HepG2 (cell line): ENCODE measurements around the gene ERCC6L2. TPM values are rescaled to one million over a fixed set of nuclear protein-coding genes. Genes with fewer than 3 reads are reported as not detected.

Experiments
- ATAC-seq: fragments of 200-7000 bp; cut with Tn5 transposase; 3 replicates; pipeline ENCODE4 v1.9.1; 2020; ENCODE audit warnings: mild to moderate bottlenecking, moderate library complexity
- BruUV-seq: library from RNA; stranded (reverse); fragments of 400-500 nt; replicated peaks from 2 replicates; lab custom pipeline; 2021; lab: Mats Ljungman, UMichigan
- CTCF ChIA-PET: fragments of 300-600 bp; formaldehyde crosslinking; extraction: SDS; loops from one replicate; lab custom pipeline; 2021; ENCODE audit warnings: low total read pairs, inconsistent platforms, low intra/inter-chr PET ratio; lab: Yijun Ruan, JAX
- POLR2A ChIA-PET: fragments of 350-600 bp; sonication (Branson Sonifier 250); formaldehyde crosslinking; loops from one replicate; lab custom pipeline; 2020; ENCODE audit warnings: antibody characterized with exemption, inconsistent platforms; lab: Yijun Ruan, JAX
- DNase-seq: peaks from one replicate; pipeline ENCODE4 v3.0.0-alpha.2; 2015; ENCODE audit warnings: low spot score
- FAIRE-seq: peaks from 3 replicates; lab custom pipeline; 2011; peaks lifted over from hg19 to GRCh38; lab: Jason Lieb, UNC
- H2AFZ ChIP-seq: one replicate; pipeline ENCODE4 v1.6.1; 2011; ENCODE audit warnings: low read length, inconsistent platforms
- H3K27ac ChIP-seq: fragments of 300-600 bp; 3 replicates; pipeline ENCODE4 v1.8.0; 2011; ENCODE audit warnings: mixed run types, mild to moderate bottlenecking, mixed read lengths, low read length, inconsistent platforms; ENCODE audit not compliant: insufficient read depth; ENCODE audit errors: extremely low read length
- H3K27me3 ChIP-seq, 2 experiments: fragments of 200-600 bp in 1 of 2; 2 replicates in 1 of 2; 3 replicates in 1 of 2; pipeline versions ENCODE4 v1.6.0 to v1.8.0; 2011; ENCODE audit warnings: low read length in 2 of 2, mild to moderate bottlenecking in 2 of 2, moderate library complexity in 2 of 2, inconsistent platforms in 1 of 2; ENCODE audit not compliant: insufficient read depth in 2 of 2, control insufficient read depth in 1 of 2
- H3K36me3 ChIP-seq, 2 experiments: fragments of 200-600 bp in 1 of 2; replicated peaks in 1 of 2; 2 replicates in 1 of 2; 3 replicates in 1 of 2; pipeline versions ENCODE4 v1.5.1 to v1.8.0; 2011; ENCODE audit warnings: low read length in 2 of 2, inconsistent platforms in 1 of 2; ENCODE audit not compliant: insufficient read depth in 2 of 2, control insufficient read depth in 1 of 2
- H3K4me1 ChIP-seq: 2 replicates; pipeline ENCODE4 v1.5.1; 2012; ENCODE audit warnings: low read length, inconsistent platforms; ENCODE audit not compliant: insufficient read depth
- H3K4me2 ChIP-seq: 2 replicates; pipeline ENCODE4 v1.6.0; 2011; ENCODE audit warnings: low read depth, low read length, inconsistent platforms
- H3K4me3 ChIP-seq, 3 experiments: fragments of 200-600 bp in 1 of 3; sonication (generic), shearing (Covaris generic) in 1 of 3; replicated peaks in 1 of 3; 2 replicates each; pipeline ENCODE4 v1.5.1; 2011 to 2016; ENCODE audit warnings: low read length in 3 of 3, inconsistent platforms in 2 of 3, low read depth in 2 of 3, mild to moderate bottlenecking in 2 of 3, control low read depth in 1 of 3, mixed read lengths in 1 of 3; ENCODE audit not compliant: insufficient read depth in 1 of 3
- H3K79me2 ChIP-seq: one replicate; pipeline ENCODE4 v1.6.1; 2011; ENCODE audit warnings: low read length, inconsistent platforms; ENCODE audit not compliant: insufficient read depth
- H3K9ac ChIP-seq: 2 replicates; pipeline ENCODE4 v1.6.0; 2011; ENCODE audit warnings: mild to moderate bottlenecking, low read depth, low read length, inconsistent platforms; ENCODE audit not compliant: insufficient read depth
- H3K9me3 ChIP-seq: 2 replicates; pipeline ENCODE4 v1.5.1; 2012; ENCODE audit warnings: mild to moderate bottlenecking, low read length
- H4K20me1 ChIP-seq: 2 replicates; pipeline ENCODE4 v1.6.0; 2011; ENCODE audit warnings: inconsistent platforms, mild to moderate bottlenecking, low read length, moderate library complexity; ENCODE audit not compliant: insufficient read depth
- CEBPG ChIP-seq: IDR thresholded peaks from 2 replicates; pipeline ENCODE4 v1.6.1; 2016
- GTF2F1 ChIP-seq: fragments of 150-350 bp; IDR thresholded peaks from 2 replicates; pipeline ENCODE4 v1.6.1; 2014; ENCODE audit warnings: low read length
- HNF4A ChIP-seq: sonication (generic); formaldehyde crosslinking; IDR thresholded peaks from 2 replicates; pipeline ENCODE4 v1.4.0; 2020; ENCODE audit warnings: missing genetic modification reagents
- KMT2B ChIP-seq: IDR thresholded peaks from 2 replicates; pipeline ENCODE4 v1.6.1; 2016; ENCODE audit warnings: missing genetic modification reagents, missing compliant biosample characterization
- PHB2 ChIP-seq: fragments of 450-650 bp; IDR thresholded peaks from 2 replicates; pipeline ENCODE4 v1.6.1; 2018; ENCODE audit not compliant: partially characterized antibody
- RBFOX2 ChIP-seq: fragments of 200-400 bp; formaldehyde crosslinking; IDR thresholded peaks from 2 replicates; pipeline ENCODE4 v1.6.1; 2017; ENCODE audit warnings: low read depth, mild to moderate bottlenecking, low read length
- RCOR2 ChIP-seq: IDR thresholded peaks from 2 replicates; pipeline ENCODE4 v1.6.1; 2016; ENCODE audit warnings: missing biosample characterization, missing genetic modification reagents
- SIX1 ChIP-seq: sonication (generic); formaldehyde crosslinking; IDR thresholded peaks from 2 replicates; pipeline ENCODE4 v1.4.0; 2020; ENCODE audit warnings: missing genetic modification reagents, borderline replicate concordance
- SRF ChIP-seq: IDR thresholded peaks from 2 replicates; pipeline ENCODE4 v1.6.1; 2011; ENCODE audit warnings: mild to moderate bottlenecking, low read depth, low read length, moderate library complexity
- TCF7L2 ChIP-seq: IDR thresholded peaks from 2 replicates; pipeline ENCODE4 v1.6.1; 2011; ENCODE audit warnings: mild to moderate bottlenecking, low read depth, low read length, moderate library complexity
- TRIM24 ChIP-seq: sonication (generic); formaldehyde crosslinking; IDR thresholded peaks from 2 replicates; pipeline ENCODE4 v1.8.0; 2022; ENCODE audit warnings: mild to moderate bottlenecking, missing genetic modification reagents
- ZNF382 ChIP-seq: sonication (generic); formaldehyde crosslinking; IDR thresholded peaks from 2 replicates; pipeline ENCODE4 v1.5.0; 2020; ENCODE audit warnings: missing genetic modification reagents, mild to moderate bottlenecking, borderline replicate concordance
- ZNF558 ChIP-seq: sonication (generic); formaldehyde crosslinking; IDR thresholded peaks from 2 replicates; pipeline ENCODE4 v1.9.0; 2022; ENCODE audit warnings: mild to moderate bottlenecking, missing genetic modification reagents, borderline replicate concordance
- ZSCAN9 ChIP-seq: IDR thresholded peaks from 2 replicates; pipeline ENCODE4 v1.6.1; 2016; ENCODE audit warnings: borderline replicate concordance
- WGBS: methylation state at CpG from one replicate; pipeline ENCODE4 v1.1.6; 2017; ENCODE audit warnings: low lambda C conversion rate; 5-methylcytosine and 5-hydroxymethylcytosine counted together
- in situ Hi-C: cut with HindIII; loops from 2 replicates; pipeline ENCODE4 v1.10.0; 2017; ENCODE audit warnings: low pct_unique_long_range_greater_than_20kb; ENCODE audit not compliant: extremely low pct_ligation_motif_present
- intact Hi-C: fragments of 100-400 bp; cut with micrococcal nuclease; formaldehyde crosslinking; loops from one replicate; pipeline ENCODE4 v1.10.0; 2022; ENCODE audit not compliant: unreplicated experiment
- polyA plus RNA-seq, 8 experiments: library from polyadenylated mRNA; depleted of rRNA in 3 of 8; stranded (reverse) in 7 of 8; unstranded in 1 of 8; fragments of >200 nt; fragmentation: Illumina TruSeq in 4 of 8; extraction: Trizol in 4 of 8; gene quantifications; 2 replicates each; pipeline versions ENCODE4 v1.2.1 to v1.2.3, GENCODE V29; 2011 to 2016; ENCODE audit warnings: low read depth in 4 of 8, missing spikeins in 1 of 8, mixed read lengths in 1 of 8; ENCODE audit not compliant: insufficient read depth in 1 of 8
- total RNA-seq, 5 experiments: library from RNA; depleted of rRNA; stranded (reverse); fragments of >200 nt; fragmentation: Illumina TruSeq; extraction: Trizol; gene quantifications; 2 replicates each; pipeline ENCODE4 v1.2.3, GENCODE V29; 2016; ENCODE audit warnings: low read depth in 1 of 5
- TF ChIP-seq, protein P1 (sequence below): sonication (generic); formaldehyde crosslinking; IDR thresholded peaks from 2 replicates; pipeline ENCODE4 v1.4.0; 2020; ENCODE audit warnings: missing genetic modification reagents
- TF ChIP-seq, protein P2 (sequence below), 2 experiments: fragments of 450-650 bp in 1 of 2; sonication (generic) in 1 of 2; formaldehyde crosslinking in 1 of 2; IDR thresholded peaks; 2 replicates each; pipeline versions ENCODE4 v1.6.1 to v1.8.0; 2016 to 2022; ENCODE audit warnings: antibody characterized with exemption in 1 of 2, mild to moderate bottlenecking in 1 of 2, missing genetic modification reagents in 1 of 2

The ERCC6L2 gene
- total and polyA plus RNA-seq, 2 of the 13 experiments (the other 11 are each of a cell fraction or from before 2014, with no cell fraction given), result 13.4 to 45.9 TPM

DNA sequence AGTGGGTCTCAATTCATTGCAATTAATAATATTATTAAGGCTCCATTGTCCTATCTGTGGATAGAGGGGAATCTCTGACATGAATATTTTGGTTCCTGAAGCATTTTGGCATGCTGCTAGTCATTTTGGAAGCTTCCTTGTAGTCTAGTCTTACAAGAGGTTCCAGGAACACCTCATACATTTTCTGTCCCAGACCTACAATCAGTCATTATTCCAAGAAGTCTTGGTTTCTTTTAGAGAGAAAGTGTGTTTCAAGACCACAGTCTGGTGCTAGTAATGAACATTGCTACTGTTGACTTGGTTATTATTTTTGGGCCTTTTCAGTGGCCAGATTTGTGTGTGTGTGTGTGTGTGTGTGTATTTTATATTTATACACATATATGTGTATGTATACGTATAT, 98.9 kb downstream of the ERCC6L2 start:
- FAIRE-seq (no peak), DNase-seq (no peak), ATAC-seq (no peak)
- no peaks in the 10 kb centered on the region for H3K4me1 ChIP-seq
- CTCF ChIA-PET, result no interaction called here
- no peak overlapping the region for H2AFZ ChIP-seq
- POLR2A ChIA-PET, result no interaction called here
- no peaks in the 10 kb centered on the region for H3K79me2 ChIP-seq
- intact Hi-C loops (no loop called here), in situ Hi-C loops (no loop called here)
- no peak overlapping the region for H3K27ac ChIP-seq
- H3K9ac ChIP-seq, result no peak overlapping the region
- WGBS, result 98% methylated on average over 1 of the region's 1 CpG
- H3K4me2 ChIP-seq, result no peak overlapping the region
- no TSS peak for BruUV-seq
- no peak overlapping the region for H3K4me3 ChIP-seq
- no peaks in the 10 kb centered on the region for H3K9me3 ChIP-seq
- H4K20me1 ChIP-seq, result no peaks in the 10 kb centered on the region
- peaks cover 5 to 20% of the 10 kb centered on the region in 2 experiments; a peak in 4 of 5 replicates for H3K36me3 ChIP-seq
- H3K27me3 ChIP-seq, result no peaks in the 10 kb centered on the region
- TF ChIP-seq TRIM24 (no peak), RCOR2 (no peak), SRF (no peak), PHB2 (no peak), ZSCAN9 (CRISPR knock-in tag) (no peak), ZNF382 (CRISPR knock-in tag) (no peak), HNF4A (CRISPR knock-in tag) (no peak), TCF7L2 (no peak), CEBPG (no peak), KMT2B (CRISPR knock-in tag) (no peak), SIX1 (CRISPR knock-in tag) (no peak), RBFOX2 (no peak), GTF2F1 (no peak), ZNF558 (CRISPR knock-in tag) (no peak)
- TF ChIP-seq, protein P1, sequence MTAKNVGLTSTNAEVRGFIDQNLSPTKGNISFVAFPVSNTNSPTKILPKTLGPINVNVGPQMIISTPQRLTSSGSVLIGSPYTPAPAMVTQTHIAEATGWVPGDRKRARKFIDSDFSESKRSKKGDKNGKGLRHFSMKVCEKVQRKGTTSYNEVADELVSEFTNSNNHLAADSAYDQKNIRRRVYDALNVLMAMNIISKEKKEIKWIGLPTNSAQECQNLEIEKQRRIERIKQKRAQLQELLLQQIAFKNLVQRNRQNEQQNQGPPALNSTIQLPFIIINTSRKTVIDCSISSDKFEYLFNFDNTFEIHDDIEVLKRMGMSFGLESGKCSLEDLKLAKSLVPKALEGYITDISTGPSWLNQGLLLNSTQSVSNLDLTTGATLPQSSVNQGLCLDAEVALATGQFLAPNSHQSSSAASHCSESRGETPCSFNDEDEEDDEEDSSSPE (CRISPR knock-in tag), result no peak
- TF ChIP-seq, protein P2, sequence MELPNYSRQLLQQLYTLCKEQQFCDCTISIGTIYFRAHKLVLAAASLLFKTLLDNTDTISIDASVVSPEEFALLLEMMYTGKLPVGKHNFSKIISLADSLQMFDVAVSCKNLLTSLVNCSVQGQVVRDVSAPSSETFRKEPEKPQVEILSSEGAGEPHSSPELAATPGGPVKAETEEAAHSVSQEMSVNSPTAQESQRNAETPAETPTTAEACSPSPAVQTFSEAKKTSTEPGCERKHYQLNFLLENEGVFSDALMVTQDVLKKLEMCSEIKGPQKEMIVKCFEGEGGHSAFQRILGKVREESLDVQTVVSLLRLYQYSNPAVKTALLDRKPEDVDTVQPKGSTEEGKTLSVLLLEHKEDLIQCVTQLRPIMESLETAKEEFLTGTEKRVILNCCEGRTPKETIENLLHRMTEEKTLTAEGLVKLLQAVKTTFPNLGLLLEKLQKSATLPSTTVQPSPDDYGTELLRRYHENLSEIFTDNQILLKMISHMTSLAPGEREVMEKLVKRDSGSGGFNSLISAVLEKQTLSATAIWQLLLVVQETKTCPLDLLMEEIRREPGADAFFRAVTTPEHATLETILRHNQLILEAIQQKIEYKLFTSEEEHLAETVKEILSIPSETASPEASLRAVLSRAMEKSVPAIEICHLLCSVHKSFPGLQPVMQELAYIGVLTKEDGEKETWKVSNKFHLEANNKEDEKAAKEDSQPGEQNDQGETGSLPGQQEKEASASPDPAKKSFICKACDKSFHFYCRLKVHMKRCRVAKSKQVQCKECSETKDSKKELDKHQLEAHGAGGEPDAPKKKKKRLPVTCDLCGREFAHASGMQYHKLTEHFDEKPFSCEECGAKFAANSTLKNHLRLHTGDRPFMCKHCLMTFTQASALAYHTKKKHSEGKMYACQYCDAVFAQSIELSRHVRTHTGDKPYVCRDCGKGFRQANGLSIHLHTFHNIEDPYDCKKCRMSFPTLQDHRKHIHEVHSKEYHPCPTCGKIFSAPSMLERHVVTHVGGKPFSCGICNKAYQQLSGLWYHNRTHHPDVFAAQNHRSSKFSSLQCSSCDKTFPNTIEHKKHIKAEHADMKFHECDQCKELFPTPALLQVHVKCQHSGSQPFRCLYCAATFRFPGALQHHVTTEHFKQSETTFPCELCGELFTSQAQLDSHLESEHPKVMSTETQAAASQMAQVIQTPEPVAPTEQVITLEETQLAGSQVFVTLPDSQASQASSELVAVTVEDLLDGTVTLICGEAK (IDR thresholded peaks at IDR 0.05), result no peak
- TF ChIP-seq, protein P2 (CRISPR knock-in tag; IDR thresholded peaks at IDR 0.05), result no peak
